Putamen (tissue), 1 donor: Measurements from ENCODE around the gene EPN3.

ENCODE experiments used
- DNase-seq: peaks from one replicate; pipeline ENCODE4 v3.0.0-alpha.2; 2016; ENCODE audit warnings: low spot score

EPN3 gene

GRCh38 chr17:50532452-50533024 is at the start of gene EPN3:
EPN3 (plus strand) TSS chr17:50532735; CDS start chr17:50536557, 3,822 bp downstream.
- no peak for DNase-seq

- no peak for DNase-seq
Measured at GRCh38 chr17:50483266-50483665, 49.3 kb upstream of the EPN3 start.

- DNase-seq: no peak
Measured at GRCh38 chr17:50484386-50485155, 48.0 kb upstream of the EPN3 start.

GRCh38 chr17:50487213-50488096 is 45.1 kb upstream of the EPN3 start:
- no peak for DNase-seq

GRCh38 chr17:50488880-50489279 is 43.7 kb upstream of the EPN3 start:
- no peak for DNase-seq

- no peak for DNase-seq
Measured at GRCh38 chr17:50491505-50491904, 41.0 kb upstream of the EPN3 start.

GRCh38 chr17:50492214-50492613 is 40.3 kb upstream of the EPN3 start:
- no peak for DNase-seq

GRCh38 chr17:50493744-50494143 is 38.8 kb upstream of the EPN3 start:
- DNase-seq: no peak

GRCh38 chr17:50495217-50495823 is 37.2 kb upstream of the EPN3 start:
- DNase-seq: no peak

- no peak for DNase-seq
Measured at GRCh38 chr17:50495918-50496317, 36.6 kb upstream of the EPN3 start.

GRCh38 chr17:50498021-50498874 is 34.3 kb upstream of the EPN3 start:
- no peak for DNase-seq

- no peak for DNase-seq
Measured at GRCh38 chr17:50499270-50499669, 33.3 kb upstream of the EPN3 start.

GRCh38 chr17:50499721-50500120 is 32.8 kb upstream of the EPN3 start:
- DNase-seq: no peak

GRCh38 chr17:50501054-50501453 is 31.5 kb upstream of the EPN3 start:
- DNase-seq: no peak

GRCh38 chr17:50502301-50502990 is 30.1 kb upstream of the EPN3 start:
- DNase-seq: no peak

- DNase-seq: no peak
Measured at GRCh38 chr17:50505591-50506130, 26.9 kb upstream of the EPN3 start.

- DNase-seq: no peak
Measured at GRCh38 chr17:50506298-50506697, 26.2 kb upstream of the EPN3 start.

- peak; percentile 73 for DNase-seq
Measured at GRCh38 chr17:50507871-50508572, 24.5 kb upstream of the EPN3 start, which contains the start of gene MYCBPAP. MYCBPAP (plus strand) TSS chr17:50508439; CDS start chr17:50508675, 236 bp downstream.

- no peak for DNase-seq
Measured at GRCh38 chr17:50508573-50509460, 23.7 kb upstream of the EPN3 start.
